SU-DHL-6 (cell line): ENCODE data around the gene SUCLG2.

Source experiments
- H2AFZ ChIP-seq: fragments of 200-600 bp; sonication (generic); 2 replicates; pipeline ENCODE4 v1.6.1; 2014; ENCODE audit warnings: low read depth, mild to moderate bottlenecking, moderate library complexity, mixed read lengths, antibody characterized with exemption, low read length; ENCODE audit not compliant: severe bottlenecking
- H3F3A ChIP-seq: fragments of 200-600 bp; shearing (Covaris generic); 2 replicates; pipeline ENCODE4 v1.6.0; 2016; ENCODE audit warnings: antibody characterized with exemption, mild to moderate bottlenecking; ENCODE audit not compliant: insufficient read depth
- H3K27ac ChIP-seq: fragments of 200-600 bp; sonication (generic); 2 replicates; pipeline ENCODE4 v1.5.1; 2016; ENCODE audit warnings: low read depth, mild to moderate bottlenecking, low read length, moderate library complexity, mixed read lengths
- H3K27me3 ChIP-seq: fragments of 200-600 bp; sonication (generic), shearing (Covaris generic); 2 replicates; pipeline ENCODE4 v1.6.0; 2014; ENCODE audit warnings: mild to moderate bottlenecking, low read length
- H3K36me3 ChIP-seq: fragments of 200-600 bp; sonication (generic); 2 replicates; pipeline ENCODE4 v1.6.1; 2014; ENCODE audit warnings: mild to moderate bottlenecking, low read length, mixed read lengths
- H3K4me2 ChIP-seq: fragments of 300-600, 200-600 bp; shearing (Covaris generic), sonication (generic); 2 replicates; pipeline ENCODE4 v1.6.0; 2014; ENCODE audit warnings: low read length, low read depth, mild to moderate bottlenecking; ENCODE audit not compliant: poor library complexity, severe bottlenecking
- H3K4me3 ChIP-seq: fragments of 200-600 bp; sonication (generic); 2 replicates; pipeline ENCODE4 v1.5.1; 2014; ENCODE audit warnings: antibody characterized with exemption, low read length, mild to moderate bottlenecking, mixed read lengths; ENCODE audit not compliant: insufficient read depth, poor library complexity, severe bottlenecking
- H3K79me2 ChIP-seq: fragments of 200-600 bp; sonication (generic); 2 replicates; pipeline ENCODE4 v1.6.1; 2014; ENCODE audit warnings: mild to moderate bottlenecking, low read length, moderate library complexity; ENCODE audit not compliant: insufficient read depth
- H3K9ac ChIP-seq: fragments of 200-600 bp; sonication (generic); 2 replicates; pipeline ENCODE4 v1.7.0; 2014; ENCODE audit warnings: mild to moderate bottlenecking, low read length
- H3K9me2 ChIP-seq: fragments of 200-600 bp; sonication (generic); replicated peaks from 2 replicates; pipeline ENCODE4 v1.6.1; 2014; ENCODE audit warnings: low read length; ENCODE audit not compliant: insufficient read depth
- H3K9me3 ChIP-seq: fragments of 200-600 bp; sonication (generic); 2 replicates; pipeline ENCODE4 v1.6.1; 2014; ENCODE audit warnings: low read length, mixed read lengths; ENCODE audit not compliant: insufficient read depth
- H4K20me1 ChIP-seq: fragments of 200-600 bp; sonication (generic); 2 replicates; pipeline ENCODE4 v1.6.1; 2014; ENCODE audit warnings: low read depth, mild to moderate bottlenecking, antibody characterized with exemption, low read length, moderate library complexity, mixed read lengths
- CTCF ChIP-seq: fragments of 200-600 bp; sonication (generic); IDR thresholded peaks from one replicate; pipeline ENCODE4 v1.5.1; 2017; ENCODE audit warnings: antibody characterized with exemption, mild to moderate bottlenecking, low read length, moderate library complexity; ENCODE audit not compliant: insufficient read depth, poor library complexity, severe bottlenecking
- EZH2phosphoT487 ChIP-seq: fragments of 200-600 bp; sonication (generic), shearing (Covaris generic); conservative IDR thresholded peaks from 2 replicates; pipeline ENCODE4 v1.6.1; 2018; ENCODE audit warnings: mild to moderate bottlenecking, antibody characterized with exemption, low read length, moderate library complexity, mixed read lengths

The SUCLG2 gene

GRCh38 chr3:67564973-67565372, 89.4 kb downstream of the SUCLG2 start:
- no peak overlapping the region for H2AFZ ChIP-seq
- H3K9me2 ChIP-seq: no peaks in the 10 kb centered on the region
- no peaks in the 10 kb centered on the region for H3K79me2 ChIP-seq
- no peaks in the 10 kb centered on the region for H3K9me3 ChIP-seq
- H3K27ac ChIP-seq: no peak overlapping the region
- H3K9ac ChIP-seq: no peak overlapping the region
- H3K27me3 ChIP-seq: no peaks in the 10 kb centered on the region
- no peak overlapping the region for H3K4me2 ChIP-seq
- H3K36me3 ChIP-seq: no peaks in the 10 kb centered on the region
- no peaks in the 10 kb centered on the region for H4K20me1 ChIP-seq
- no peak overlapping the region for H3K4me3 ChIP-seq
- H3F3A ChIP-seq: no peaks in the 10 kb centered on the region
- TF ChIP-seq CTCF (no peak), EZH2phosphoT487 (no peak)

DNA sequence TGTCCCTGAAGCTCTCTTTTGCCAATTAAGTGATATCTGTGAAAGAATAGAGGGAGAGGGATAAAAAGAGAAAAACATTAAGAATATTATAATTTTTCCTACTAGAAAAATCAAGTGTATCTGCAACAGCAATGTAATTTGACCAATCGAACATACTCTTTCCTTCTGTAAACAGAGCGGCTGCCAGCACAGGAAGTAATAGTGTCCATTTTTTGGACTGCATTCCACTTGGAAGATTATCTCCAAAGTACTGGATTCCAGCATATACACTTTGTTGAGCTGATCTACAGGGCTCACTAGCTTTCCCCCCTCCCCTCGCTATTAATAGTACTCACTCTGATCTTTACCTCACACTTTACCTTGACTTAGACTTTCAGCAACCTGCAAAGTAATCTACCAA, 90.4 kb downstream of the SUCLG2 start:
- H3K27me3 ChIP-seq: no peaks in the 10 kb centered on the region
- no peak overlapping the region for H3K4me2 ChIP-seq
- H3F3A ChIP-seq: no peaks in the 10 kb centered on the region
- H3K9me2 ChIP-seq: no peaks in the 10 kb centered on the region
- no peak overlapping the region for H3K27ac ChIP-seq
- no peak overlapping the region for H2AFZ ChIP-seq
- TF ChIP-seq CTCF (no peak), EZH2phosphoT487 (no peak)
- no peak overlapping the region for H3K4me3 ChIP-seq
- no peak overlapping the region for H3K9ac ChIP-seq
- H3K9me3 ChIP-seq: no peaks in the 10 kb centered on the region
- no peaks in the 10 kb centered on the region for H3K36me3 ChIP-seq
- H3K79me2 ChIP-seq: no peaks in the 10 kb centered on the region
- no peaks in the 10 kb centered on the region for H4K20me1 ChIP-seq

GRCh38 chr3:67561667-67562394, 92.6 kb downstream of the SUCLG2 start:
- no peak overlapping the region for H3K9ac ChIP-seq
- H3K36me3 ChIP-seq: no peaks in the 10 kb centered on the region
- no peak for TF ChIP-seq EZH2phosphoT487
- no peak for TF ChIP-seq CTCF
- no peak overlapping the region for H3K4me2 ChIP-seq
- H4K20me1 ChIP-seq: no peaks in the 10 kb centered on the region
- no peaks in the 10 kb centered on the region for H3K9me2 ChIP-seq
- H3K27me3 ChIP-seq: no peaks in the 10 kb centered on the region
- H3K9me3 ChIP-seq: no peaks in the 10 kb centered on the region
- H3F3A ChIP-seq: no peaks in the 10 kb centered on the region
- no peak overlapping the region for H3K4me3 ChIP-seq
- H3K27ac ChIP-seq: no peak overlapping the region
- no peaks in the 10 kb centered on the region for H3K79me2 ChIP-seq
- no peak overlapping the region for H2AFZ ChIP-seq
